SK-N-SH treated with all-trans-retinoic acid at 6 μM for 48 hours (cell line): ENCODE data around the gene FLAD1.

Experiments used
- GLIS3 ChIP-seq: fragments of 250-450 bp; sonication (Bioruptor Pico); IDR thresholded peaks from 2 replicates; pipeline ENCODE4 v1.5.0; 2020; ENCODE audit warnings: mild to moderate bottlenecking, moderate library complexity
- ZNF70 ChIP-seq: fragments of 450-650 bp; formaldehyde crosslinking; IDR thresholded peaks from 2 replicates; pipeline ENCODE4 v1.5.0; 2020; ENCODE audit warnings: mild to moderate bottlenecking, moderate library complexity
- ZNF8 ChIP-seq: fragments of 450-650 bp; formaldehyde crosslinking; IDR thresholded peaks from 2 replicates; pipeline ENCODE4 v1.5.0; 2020; ENCODE audit warnings: mild to moderate bottlenecking, moderate library complexity

DNA sequence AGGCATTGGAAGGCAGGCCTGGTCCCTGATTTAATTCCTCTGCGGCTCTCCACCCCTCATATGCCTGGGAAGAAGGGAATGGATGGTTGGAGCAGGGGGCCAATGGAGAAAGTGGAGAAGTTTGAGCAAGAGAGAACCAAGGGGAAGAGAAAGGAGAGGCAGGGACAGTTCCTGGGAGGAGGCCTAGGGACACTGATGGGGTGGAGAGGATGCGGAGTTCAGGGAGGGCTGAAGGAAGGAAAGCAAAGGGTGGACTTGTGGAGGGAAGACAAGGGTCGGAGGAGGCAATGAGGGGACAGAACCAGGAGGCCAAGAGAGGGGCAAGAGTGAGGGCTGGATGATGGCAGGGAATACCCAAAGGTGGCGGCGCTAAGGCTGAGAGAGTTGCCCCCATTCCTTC lies 26.6 kb downstream of the FLAD1 start:
- TF ChIP-seq ZNF8 (CRISPR knock-in tag) (no peak), GLIS3 (CRISPR knock-in tag) (no peak), ZNF70 (CRISPR knock-in tag) (no peak)
